A673 (cell line): ENCODE data around the gene ACVRL1. TPM values are rescaled to one million over a fixed set of nuclear protein-coding genes. Genes with fewer than 3 reads are reported as not detected.

Source experiments
- BruUV-seq: library from RNA; stranded (reverse); fragments of 400-500 nt; replicated peaks from 2 replicates; lab custom pipeline; 2021; lab: Mats Ljungman, UMichigan
- CTCF ChIA-PET: fragments of 300-600 bp; sonication (Branson Sonifier 250); formaldehyde crosslinking; loops from one replicate; lab custom pipeline; 2022; ENCODE audit warnings: antibody characterized with exemption; lab: Charles Lee
- POLR2A ChIA-PET: fragments of 300-600 bp; sonication (Branson Sonifier 250); formaldehyde crosslinking; loops from one replicate; lab custom pipeline; 2022; ENCODE audit warnings: antibody characterized with exemption; ENCODE audit not compliant: low non-redundant PET; lab: Charles Lee
- DNase-seq: peaks from one replicate; pipeline ENCODE4 v3.0.0-alpha.2; 2015; ENCODE audit warnings: low spot score
- H3K27ac ChIP-seq: fragments of 200-600 bp; sonication (generic); 2 replicates; pipeline ENCODE4 v1.5.1; 2016; ENCODE audit warnings: mixed run types, low read depth, mild to moderate bottlenecking, mixed read lengths, antibody characterized with exemption, low read length; ENCODE audit not compliant: poor library complexity, severe bottlenecking
- H3K27me3 ChIP-seq: fragments of 200-600 bp; sonication (generic); replicated peaks from 2 replicates; pipeline ENCODE4 v1.6.1; 2017; ENCODE audit warnings: mixed run types, low read depth, mild to moderate bottlenecking, mixed read lengths, antibody characterized with exemption, low read length; ENCODE audit not compliant: insufficient read depth, poor library complexity
- H3K36me3 ChIP-seq: fragments of 200-600 bp; sonication (generic); 2 replicates; pipeline ENCODE4 v1.6.1; 2016; ENCODE audit warnings: mixed run types, mild to moderate bottlenecking, mixed read lengths, antibody characterized with exemption, low read length; ENCODE audit not compliant: insufficient read depth, poor library complexity, severe bottlenecking
- H3K4me1 ChIP-seq: fragments of 200-600 bp; sonication (generic); 2 replicates; pipeline ENCODE4 v1.6.1; 2017; ENCODE audit warnings: mixed run types, mild to moderate bottlenecking, mixed read lengths, antibody characterized with exemption, low read length; ENCODE audit not compliant: insufficient read depth, poor library complexity, severe bottlenecking
- H3K4me3 ChIP-seq: fragments of 200-600 bp; sonication (generic); 2 replicates; pipeline ENCODE4 v1.5.1; 2016; ENCODE audit warnings: low read depth, mixed run types, mild to moderate bottlenecking, mixed read lengths, low read length; ENCODE audit not compliant: poor library complexity, severe bottlenecking
- H3K9me3 ChIP-seq: fragments of 200-600 bp; sonication (generic); 2 replicates; pipeline ENCODE4 v1.6.1; 2016; ENCODE audit warnings: mixed run types, low read depth, mild to moderate bottlenecking, mixed read lengths, antibody characterized with exemption, low read length; ENCODE audit not compliant: poor library complexity, severe bottlenecking
- EZH2 ChIP-seq: fragments of 200-600 bp; sonication (generic); IDR thresholded peaks from 2 replicates; pipeline ENCODE4 v1.6.1; 2017; ENCODE audit warnings: borderline replicate concordance, low read depth, mild to moderate bottlenecking, mixed read lengths, antibody characterized with exemption, low read length; ENCODE audit not compliant: poor library complexity, severe bottlenecking
- intact Hi-C: fragments of 100-400 bp; cut with micrococcal nuclease; formaldehyde crosslinking; loops from one replicate; pipeline ENCODE4 v1.10.0; 2022; ENCODE audit not compliant: unreplicated experiment
- total RNA-seq: library from RNA; stranded (reverse); gene quantifications from 2 replicates; pipeline ENCODE4 v1.2.3, GENCODE V29; 2021
- TF ChIP-seq, protein P1 (sequence below): fragments of 300-800, 200-600 bp; sonication (generic); conservative IDR thresholded peaks from 2 replicates; pipeline ENCODE4 v1.5.1; 2017; ENCODE audit warnings: low read depth, mild to moderate bottlenecking, antibody characterized with exemption, low read length, moderate library complexity, mixed read lengths

The ACVRL1 gene
- total RNA-seq, 1 experiment from 2014 or later, result 0.17 TPM

DNA sequence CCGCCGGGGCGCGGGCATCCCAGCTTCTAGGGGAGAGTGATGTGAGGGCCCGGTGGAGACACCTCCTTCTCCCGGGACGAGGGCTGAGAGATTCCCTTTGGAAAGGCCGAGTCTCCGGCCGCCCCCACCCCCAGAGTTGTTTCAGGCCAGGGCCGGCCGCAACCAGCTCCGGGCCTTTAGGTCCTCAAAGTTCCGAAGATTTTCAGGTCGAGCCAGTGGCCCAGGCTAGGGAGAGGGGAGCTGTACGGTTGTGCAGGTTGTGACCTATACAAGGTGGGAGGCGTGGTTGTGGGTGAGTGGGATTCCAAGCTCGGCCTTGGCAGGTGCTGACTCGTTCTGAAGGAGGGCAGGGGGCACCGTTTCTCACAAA is 37.8 kb upstream of the ACVRL1 start:
- Histone ChIP-seq H3K36me3 (no peaks in the 10 kb centered on the region), H3K27ac (no peak overlapping the region), H3K9me3 (no peaks in the 10 kb centered on the region), H3K4me3 (peak overlapping the region; percentile 22), H3K27me3 (no peaks in the 10 kb centered on the region), H3K4me1 (peaks cover 32% of the 10 kb centered on the region)
- ChIA-PET POLR2A (no interaction called here), CTCF (no interaction called here)
- no peak for DNase-seq
- intact Hi-C loops, result no loop called here
- no TSS peak for BruUV-seq
- TF ChIP-seq, protein P1, sequence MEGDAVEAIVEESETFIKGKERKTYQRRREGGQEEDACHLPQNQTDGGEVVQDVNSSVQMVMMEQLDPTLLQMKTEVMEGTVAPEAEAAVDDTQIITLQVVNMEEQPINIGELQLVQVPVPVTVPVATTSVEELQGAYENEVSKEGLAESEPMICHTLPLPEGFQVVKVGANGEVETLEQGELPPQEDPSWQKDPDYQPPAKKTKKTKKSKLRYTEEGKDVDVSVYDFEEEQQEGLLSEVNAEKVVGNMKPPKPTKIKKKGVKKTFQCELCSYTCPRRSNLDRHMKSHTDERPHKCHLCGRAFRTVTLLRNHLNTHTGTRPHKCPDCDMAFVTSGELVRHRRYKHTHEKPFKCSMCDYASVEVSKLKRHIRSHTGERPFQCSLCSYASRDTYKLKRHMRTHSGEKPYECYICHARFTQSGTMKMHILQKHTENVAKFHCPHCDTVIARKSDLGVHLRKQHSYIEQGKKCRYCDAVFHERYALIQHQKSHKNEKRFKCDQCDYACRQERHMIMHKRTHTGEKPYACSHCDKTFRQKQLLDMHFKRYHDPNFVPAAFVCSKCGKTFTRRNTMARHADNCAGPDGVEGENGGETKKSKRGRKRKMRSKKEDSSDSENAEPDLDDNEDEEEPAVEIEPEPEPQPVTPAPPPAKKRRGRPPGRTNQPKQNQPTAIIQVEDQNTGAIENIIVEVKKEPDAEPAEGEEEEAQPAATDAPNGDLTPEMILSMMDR, result no peak
- no peak for TF ChIP-seq EZH2

DNA sequence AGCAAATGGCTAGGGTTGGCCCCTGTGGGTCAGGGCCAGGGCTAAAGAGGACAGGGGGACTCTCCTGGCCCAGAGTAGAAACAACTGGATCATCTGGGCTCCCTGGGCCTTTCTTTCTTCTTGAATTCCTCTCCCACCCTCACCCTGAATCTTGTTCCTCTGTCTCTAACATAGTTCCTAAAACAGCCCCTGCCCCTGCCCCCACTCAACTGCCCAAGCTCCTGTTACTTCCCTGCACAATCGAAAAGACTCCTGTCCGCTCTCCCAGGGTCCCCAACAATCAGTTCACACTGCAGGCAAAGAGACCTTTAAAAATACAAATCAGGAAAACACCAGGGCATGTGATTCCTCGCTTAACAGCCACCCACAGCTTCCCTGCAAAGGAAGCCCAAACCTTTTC is 37.4 kb upstream of the ACVRL1 start:
- POLR2A ChIA-PET, result no interaction called here
- no peak overlapping the region for H3K4me3 ChIP-seq
- intact Hi-C loops, result loop anchor here (10.0 kb wide), 1 partner anchor 335 kb away; no protein-coding TSS in a partner anchor
- no peaks in the 10 kb centered on the region for H3K36me3 ChIP-seq
- no TSS peak for BruUV-seq
- no peaks in the 10 kb centered on the region for H3K27me3 ChIP-seq
- CTCF ChIA-PET, result no interaction called here
- H3K4me1 ChIP-seq, result peaks cover 29% of the 10 kb centered on the region
- TF ChIP-seq EZH2, result no peak
- TF ChIP-seq, protein P1, result no peak
- no peaks in the 10 kb centered on the region for H3K9me3 ChIP-seq
- H3K27ac ChIP-seq, result no peak overlapping the region
- DNase-seq, result no peak

DNA sequence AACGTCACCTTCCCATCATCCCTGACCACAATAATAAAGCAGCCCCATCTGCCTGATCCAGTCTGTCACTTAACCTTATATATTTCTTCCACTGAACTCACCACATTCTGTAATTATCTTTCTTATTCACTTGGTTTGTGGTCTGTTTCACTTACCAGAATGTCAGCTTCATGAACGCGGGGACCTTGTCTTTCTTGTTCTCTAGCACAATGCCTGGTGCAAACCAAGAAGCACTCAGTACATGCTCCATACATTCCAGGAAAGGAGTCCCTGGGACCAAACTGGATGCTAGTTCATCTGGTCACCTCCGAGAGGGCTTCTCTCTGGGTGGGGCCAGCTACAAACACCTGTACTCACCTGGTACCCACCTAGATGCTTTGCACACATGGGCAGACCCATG is 36.8 kb upstream of the ACVRL1 start:
- POLR2A ChIA-PET, result no interaction called here
- H3K4me3 ChIP-seq, result no peak overlapping the region
- no peaks in the 10 kb centered on the region for H3K27me3 ChIP-seq
- intact Hi-C loops, result loop anchor here (10.0 kb wide), 1 partner anchor 336 kb away; no protein-coding TSS in a partner anchor
- CTCF ChIA-PET, result no interaction called here
- H3K9me3 ChIP-seq, result no peaks in the 10 kb centered on the region
- DNase-seq, result no peak
- H3K36me3 ChIP-seq, result no peaks in the 10 kb centered on the region
- no TSS peak for BruUV-seq
- no peak overlapping the region for H3K27ac ChIP-seq
- TF ChIP-seq, protein P1, result no peak
- TF ChIP-seq EZH2, result no peak
- peaks cover 29% of the 10 kb centered on the region for H3K4me1 ChIP-seq
